Inferior parietal cortex (tissue), 1 donor: Measurements from ENCODE around the gene OPN4.

ENCODE experiments used
- DNase-seq: peaks from one replicate; pipeline ENCODE4 v3.0.0-alpha.2; 2016; ENCODE audit errors: extremely low spot score

Gene OPN4

DNA sequence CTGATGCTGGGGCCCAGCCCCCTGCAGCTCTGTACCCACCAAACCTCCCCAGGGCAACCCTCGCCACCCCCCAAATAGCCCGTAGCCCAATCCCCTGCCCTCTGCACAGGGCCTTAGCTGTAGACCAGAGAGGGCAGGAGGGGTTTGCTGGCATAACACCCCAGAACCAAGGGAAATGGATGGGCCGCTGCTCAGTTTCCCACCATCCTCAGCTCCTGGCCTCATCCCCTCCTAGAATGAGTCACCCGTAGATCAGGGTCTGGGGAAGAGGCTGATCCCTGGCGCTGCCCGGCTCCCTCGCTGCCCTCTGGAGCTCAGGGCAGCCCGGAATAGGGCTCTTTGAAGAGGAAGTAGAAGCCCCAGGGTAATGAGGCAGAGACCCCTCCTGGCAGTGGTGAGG, 45.2 kb downstream of the OPN4 start:
- no peak for DNase-seq

DNA sequence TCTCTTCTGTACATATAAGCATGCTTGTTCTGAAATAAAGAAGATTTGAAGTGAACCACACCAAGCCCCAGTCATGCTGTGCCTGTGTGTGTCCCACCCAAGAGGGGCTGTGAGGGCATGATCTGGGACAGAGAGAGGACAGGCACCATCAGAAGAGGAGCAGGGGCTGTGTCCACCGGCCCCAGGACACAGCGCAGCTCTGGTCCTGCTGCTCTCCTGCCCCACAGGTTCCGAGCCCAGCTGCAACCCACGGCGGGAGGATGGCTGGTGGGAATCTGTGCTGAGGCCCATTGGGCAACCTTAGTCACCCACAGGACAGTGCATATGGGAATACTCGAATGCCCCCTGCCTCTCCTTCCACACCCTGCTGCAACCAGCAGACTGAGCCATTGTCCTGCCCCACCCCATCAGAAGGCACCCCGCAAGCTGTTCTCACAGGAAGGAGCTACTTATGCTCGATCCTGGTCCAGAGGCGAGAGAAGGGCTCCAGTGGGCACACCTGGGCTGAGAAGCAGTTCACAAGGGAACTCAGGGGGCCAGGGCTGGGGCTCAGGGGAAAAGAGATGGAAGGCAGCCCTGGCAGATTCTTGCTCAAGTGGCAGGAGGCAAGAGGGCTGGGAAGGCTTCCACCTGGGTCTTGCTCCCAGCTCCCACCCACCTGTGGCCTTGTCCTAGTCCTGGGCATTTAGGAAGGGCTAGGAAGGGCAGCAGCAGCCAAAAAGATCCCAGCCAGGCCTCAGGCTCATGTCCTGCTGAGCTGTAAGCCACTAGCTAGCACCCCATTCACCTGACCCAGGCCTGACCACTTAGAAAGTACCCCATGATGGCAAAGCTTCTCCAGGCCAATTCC, 45.9 kb downstream of the OPN4 start:
- DNase-seq = no peak

DNA sequence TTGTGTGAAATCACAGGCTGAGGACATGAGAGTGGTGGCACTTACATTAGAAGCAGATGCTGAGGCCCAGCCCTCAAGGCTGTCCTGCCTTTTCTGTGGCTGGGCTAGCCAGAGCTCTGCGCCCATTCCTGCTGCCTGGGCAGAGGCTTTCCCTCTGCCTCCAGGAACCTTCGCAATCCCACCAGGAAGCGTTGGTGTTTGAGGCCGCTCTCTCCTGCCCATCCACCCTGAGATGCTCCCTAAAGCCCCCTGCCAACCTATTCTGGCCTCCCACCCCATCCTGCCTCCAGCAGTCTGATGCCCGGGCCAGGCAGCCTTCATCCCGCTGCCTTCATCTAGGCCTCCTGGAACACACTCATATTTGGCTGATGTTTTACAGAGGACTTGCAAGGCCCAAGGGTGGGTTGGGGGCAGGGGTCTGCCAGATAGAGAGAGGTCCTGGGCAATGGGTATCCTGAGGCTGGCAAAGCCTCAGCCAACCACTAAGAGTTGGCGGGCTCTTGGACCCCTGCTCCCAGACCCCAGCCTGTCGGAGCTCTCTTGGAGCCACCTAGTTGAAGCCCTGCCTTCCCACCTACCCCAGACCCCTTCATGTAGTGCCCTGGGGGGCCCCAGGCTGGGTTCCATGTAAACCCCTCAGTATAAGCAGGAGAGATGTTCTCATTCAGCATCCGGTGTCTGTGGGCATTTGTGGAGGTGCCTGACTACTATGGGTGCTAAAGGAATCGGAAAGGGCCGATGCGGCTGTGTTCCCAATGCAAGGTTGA, 46.7 kb downstream of the OPN4 start:
- DNase-seq = no peak

DNA sequence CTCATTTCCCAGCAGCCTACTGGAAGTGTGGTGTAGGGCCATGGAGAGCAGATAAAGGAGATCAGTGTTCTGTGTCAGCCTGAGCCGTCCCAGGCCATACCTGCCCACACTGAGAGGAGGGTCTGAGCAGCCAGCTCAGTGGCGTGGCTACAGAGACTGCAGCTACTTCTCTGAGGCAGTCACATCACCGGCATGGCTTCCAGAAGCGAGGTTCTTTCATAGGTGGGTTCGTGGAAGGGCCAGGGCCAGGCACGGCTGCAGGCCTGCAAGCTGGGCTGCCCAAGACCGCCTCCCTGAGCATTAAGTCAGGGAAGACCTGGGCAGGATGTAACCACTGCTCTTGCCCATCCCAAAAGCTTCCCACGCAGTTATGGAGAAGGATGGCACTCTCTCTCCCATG, 48.8 kb downstream of the OPN4 start:
- no peak for DNase-seq

DNA sequence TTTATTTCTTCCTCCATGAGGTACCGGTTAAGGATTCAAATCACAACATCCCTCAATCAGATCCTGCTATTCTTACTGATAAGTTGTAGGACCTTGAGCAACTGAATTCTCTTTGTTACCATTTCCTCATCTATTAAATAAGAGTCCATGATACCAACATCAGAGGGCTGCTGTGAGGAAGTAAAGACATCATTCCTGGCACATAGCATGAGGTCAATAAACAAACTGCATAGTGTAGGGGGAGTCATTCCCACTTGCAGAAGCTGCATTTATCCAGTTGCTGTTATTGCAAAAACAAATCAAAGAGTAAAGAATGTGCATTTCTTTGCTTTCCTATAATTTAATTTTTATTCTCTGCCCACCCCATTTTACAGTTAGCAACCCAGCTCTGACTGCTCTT, 50.8 kb downstream of the OPN4 start:
- DNase-seq = no peak

DNA sequence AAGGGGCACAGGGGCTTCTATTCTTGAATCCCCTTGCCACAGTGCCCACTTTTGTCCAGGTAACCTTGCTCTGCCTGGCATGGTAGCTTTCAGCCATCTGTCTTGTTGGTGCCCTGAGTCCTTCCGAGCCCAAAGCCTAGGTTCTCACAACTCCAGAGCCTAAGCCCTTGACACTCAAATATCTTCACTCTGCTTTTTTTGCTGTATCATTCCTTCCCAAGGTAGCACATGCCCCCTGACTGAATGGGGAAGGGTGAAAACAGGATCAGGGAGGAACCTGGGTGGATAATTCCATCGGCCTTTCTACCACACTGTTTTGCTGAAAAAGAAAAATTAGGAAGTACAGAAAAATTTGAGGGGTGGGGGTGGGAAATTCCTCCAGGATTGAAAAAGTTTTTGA, 51.6 kb downstream of the OPN4 start:
- no peak for DNase-seq

DNA sequence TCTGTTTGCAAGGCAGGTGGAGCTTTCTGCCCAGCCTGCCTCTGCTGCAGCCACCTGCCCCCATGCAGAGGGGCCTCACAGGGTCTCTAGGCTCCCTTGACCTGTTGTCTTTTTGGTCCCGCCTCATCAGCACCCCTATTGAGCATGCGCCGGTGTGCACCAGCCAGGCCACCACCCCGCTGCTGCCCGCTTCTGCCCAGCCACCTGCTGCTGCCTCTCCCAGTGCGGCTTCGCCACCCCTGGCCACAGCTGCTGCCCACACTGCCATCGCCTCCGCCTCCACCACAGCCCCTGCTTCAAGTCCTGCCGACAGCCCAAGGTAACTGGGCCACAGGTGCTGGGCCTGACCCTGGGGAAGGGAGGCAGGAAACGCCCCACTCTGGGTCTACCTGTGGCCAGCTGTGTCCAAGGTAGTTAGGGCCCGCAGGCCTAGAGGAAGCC, 52.1 kb downstream of the OPN4 start:
- DNase-seq = no peak

DNA sequence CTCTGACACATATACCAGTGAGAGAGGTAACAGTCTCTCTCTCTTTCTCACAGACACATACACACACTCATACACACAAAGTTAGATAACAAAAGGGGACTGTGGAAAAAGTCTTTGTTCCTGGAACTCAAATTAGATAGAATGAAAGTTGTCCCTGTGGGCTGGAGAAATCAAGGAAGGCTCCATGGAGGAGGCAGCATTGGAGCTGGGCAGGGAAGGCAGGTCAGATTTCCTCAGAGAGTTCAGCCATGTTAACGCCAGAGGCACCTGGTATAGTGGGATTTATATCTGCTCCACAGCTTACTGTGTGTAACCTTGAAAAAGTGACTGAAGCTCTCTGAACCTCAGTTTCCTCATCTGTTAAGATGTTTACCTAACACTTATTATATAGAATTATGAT, 52.6 kb downstream of the OPN4 start:
- no peak for DNase-seq

DNA sequence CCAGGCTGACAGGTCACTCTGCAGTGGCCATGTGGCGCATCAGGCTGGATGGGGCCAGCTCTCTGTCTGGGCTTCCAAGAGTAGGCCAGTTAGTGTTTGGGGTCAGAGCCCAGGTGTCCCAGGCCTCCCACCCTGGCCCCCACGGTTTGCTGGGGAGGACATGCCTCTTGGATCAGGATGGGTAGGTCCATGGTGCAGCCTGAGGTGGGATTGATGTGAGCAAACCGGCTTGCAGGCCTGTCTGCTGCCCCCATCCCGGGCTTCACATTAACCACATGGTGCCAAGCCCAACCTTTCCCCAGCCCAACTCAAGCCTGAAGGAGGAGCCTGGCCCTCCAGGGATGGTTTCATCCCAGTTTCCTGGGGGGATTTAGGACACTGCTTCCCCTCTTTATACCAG, 53.2 kb downstream of the OPN4 start:
- no peak for DNase-seq

DNA sequence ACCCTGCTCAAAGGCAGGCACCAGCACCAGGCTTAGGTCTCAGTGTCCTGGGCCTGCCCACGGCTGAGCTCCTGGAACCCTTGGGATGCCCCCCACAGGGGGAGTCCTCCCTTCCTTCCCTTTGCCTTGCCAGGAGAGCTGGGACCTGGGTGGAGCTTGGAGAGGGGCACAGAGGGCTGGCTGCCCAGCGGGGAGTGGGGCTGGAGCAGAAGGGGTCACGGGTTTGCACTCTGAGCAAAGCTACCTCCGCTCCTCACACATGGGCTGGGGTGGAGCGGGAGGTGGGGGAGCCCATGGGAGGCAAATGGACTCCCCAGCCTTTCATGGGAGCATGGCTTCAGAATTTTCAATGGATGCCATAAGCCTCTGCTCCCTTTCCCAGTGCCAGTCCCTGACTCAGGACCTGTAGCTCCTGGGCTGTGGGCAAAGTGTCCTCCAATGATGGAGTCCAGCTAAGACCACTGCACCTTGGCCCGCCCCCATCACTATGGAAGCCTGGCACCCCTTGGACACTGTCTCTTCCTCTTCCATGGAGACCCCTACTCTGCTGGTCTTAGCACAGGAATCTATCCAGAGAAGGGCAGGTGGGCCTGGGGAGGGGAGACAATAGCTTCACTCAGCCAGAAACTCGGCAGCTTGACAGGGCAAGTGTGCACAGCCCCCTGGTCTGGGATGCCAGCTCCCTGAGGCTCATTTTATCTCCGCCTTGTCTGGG, 53.9 kb downstream of the OPN4 start:
- no peak for DNase-seq

DNA sequence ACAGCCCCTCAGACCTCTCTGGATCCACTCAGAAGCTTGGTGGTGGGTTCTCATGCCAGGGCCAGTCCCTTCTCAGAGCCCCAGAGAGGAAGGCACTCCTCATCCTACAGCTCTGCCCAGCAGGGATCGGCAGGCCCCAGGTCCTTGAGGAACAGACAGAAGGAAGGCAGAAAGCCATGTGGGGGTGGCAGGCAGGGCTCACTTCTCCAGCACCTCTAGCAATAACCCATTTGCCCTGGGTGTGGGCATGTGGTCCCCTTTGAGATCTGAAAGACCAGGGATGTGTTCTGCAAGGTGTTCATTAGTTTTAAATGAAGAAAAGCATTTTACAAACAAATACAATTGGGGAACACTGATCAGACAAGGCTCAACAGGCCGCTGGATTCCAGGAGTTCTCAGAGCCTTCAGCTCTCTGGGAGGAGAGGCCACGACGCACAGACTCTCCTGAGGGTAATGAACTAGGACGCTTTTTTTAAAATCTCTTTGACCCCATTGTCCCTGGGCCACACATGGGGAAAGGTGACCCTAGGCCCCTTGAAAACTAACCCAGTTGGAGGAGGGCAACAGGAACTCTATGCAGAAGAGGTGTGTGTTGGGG, 54.5 kb downstream of the OPN4 start:
- no peak for DNase-seq

DNA sequence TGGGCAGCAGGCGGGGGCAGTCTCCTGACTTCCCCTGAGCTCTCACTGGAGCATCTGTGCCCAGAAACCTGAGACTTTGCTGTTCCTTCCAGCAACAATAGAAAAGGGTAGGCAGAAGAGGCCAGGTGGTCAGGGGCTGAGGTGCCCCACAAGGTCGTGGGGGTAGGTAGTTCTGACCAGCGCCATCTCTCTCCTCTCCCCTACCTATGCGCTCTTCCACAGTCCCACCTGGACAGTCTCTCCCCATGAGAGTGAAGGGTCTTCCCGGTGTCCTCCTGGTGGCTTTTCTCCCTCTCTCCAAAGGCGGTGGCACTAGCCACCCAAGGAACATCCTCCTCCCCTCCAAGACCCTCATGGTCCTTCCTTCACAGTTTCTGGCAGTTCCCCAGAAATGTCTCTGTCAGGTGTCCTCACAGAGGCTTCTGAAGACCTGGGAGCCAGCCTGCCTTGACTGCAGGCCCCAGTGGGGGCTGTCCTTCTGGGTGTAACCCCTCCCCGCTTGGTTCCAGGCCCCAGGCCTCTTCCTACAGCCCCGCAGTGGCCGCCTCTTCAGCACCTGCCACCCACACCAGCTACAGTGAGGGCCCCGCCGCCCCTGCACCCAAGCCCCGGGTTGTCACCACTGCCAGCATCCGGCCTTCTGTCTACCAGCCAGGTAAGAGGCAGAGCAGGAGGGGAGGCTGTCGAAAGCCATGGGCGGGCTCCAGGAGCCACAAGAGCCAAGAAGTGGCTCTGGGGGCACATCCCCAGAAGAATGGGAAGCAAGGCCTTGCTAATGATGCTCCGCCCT, 55.2 kb downstream of the OPN4 start:
- no peak for DNase-seq

DNA sequence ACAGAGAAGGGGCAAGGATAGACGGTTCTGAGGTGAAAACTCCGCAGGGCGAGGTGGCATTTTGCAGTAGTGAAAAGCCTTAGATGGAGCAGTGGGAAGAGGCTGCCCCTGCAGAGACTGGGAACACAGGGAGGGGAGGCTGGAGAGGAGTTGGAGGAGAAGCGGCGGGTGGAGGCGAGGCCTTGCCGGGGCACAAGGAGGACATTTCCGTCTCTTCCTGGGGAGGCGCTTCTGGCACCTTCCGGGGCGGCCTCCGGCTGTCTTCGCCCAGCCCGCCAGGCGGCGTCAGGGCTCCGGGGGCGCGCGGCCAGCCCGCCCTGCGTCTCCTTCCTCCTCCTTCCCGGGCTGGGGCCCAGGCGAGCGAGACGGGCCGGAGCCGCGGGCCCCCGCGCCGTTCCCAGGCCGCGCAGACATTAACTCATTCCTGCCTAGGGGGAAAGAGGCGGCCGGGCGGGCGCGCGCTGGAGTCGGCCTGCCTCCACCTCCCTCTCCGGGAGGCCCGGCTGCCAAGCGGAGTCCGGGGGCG, 56.7 kb downstream of the OPN4 start:
- DNase-seq = peak; percentile 85

DNA sequence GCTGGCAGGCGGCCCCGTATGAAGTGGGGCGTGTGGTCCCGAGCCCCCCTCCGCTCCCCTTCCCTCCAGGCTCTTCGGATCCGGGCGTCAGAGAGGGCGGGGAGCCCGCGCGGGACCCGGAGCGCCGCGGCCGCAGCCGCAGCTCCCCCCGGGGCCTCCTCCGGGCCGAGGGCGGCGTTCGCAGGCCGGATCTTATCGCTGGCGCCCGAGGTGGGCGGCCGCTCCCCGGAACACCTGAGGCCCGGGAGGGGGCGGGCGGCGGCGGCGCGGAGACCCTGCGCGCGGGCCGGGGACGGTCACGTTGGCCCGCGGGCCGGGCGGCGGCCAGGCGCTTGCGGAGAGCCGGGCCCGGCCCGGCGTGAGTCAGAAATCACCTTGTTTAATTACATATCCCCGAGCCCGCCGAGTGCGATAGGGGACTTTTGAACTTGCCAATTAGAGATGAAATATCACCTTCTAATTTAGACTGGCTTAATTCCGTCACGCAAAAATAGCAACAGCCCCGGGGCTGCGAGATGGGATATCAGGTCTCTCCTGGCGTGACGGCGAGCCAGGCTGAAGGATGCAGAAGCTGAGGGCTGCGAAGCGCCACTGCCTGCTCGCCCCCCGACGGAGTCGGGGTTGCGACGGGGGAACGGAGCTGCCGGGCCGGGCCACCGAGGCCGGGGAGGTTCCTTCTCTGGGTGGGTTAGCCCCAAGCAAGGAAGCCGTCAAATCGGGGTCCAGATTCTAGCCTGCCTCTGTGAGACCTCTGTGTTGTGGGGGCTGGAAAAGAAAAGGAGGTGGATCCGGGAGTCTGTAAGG, 57.4 kb downstream of the OPN4 start:
- peak; percentile 49 for DNase-seq

DNA sequence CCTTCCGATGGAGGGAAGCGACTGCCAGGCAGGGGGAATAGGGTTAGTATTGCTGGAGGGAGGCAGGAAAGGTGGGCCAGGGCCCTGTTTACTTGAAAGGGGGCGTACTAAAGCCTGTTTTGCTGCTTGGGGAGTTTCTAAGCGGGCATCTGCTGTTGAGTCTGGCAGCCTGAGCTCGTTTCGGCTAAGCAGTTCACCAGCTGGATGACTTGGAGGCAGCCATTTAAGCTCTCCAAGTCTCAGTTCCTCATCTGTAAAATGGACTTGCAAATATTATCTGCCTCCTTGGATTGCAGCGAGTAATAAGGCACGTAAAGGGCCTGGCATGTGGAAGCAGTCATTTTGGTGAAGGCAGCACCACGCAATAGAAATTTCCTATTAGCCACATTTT, 58.0 kb downstream of the OPN4 start:
- DNase-seq = no peak

DNA sequence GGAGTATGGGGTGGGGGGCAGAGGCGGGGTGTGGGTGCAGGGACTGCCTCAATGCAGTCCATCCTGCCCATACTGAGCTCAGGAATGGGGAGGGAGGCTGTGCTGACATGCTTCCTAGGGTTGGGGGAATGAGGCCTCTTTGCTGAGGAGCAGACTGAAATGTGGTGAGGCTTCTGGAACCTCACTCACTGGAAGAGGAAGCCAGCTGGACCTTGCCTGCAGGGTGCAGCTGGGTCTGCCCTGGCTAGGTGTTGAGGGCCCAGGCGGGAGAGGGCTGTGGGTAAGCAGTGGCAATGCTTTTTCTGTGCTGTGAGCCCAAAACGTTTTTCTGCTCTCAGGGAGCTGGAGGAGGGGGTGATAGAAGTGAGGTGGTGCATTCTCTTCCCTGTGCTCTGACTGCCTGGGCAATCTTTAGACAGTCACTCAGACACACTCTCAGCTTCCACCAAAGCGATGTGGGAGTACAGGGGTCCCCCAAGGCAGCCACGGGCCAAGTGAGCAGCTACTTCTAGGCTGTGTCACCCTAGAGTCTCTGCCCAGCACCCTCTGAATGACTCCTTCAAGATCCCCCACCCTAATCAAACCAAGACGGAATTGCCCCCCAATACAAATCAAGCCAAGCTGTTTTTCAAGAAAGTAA, 60.9 kb downstream of the OPN4 start:
- DNase-seq = no peak

DNA sequence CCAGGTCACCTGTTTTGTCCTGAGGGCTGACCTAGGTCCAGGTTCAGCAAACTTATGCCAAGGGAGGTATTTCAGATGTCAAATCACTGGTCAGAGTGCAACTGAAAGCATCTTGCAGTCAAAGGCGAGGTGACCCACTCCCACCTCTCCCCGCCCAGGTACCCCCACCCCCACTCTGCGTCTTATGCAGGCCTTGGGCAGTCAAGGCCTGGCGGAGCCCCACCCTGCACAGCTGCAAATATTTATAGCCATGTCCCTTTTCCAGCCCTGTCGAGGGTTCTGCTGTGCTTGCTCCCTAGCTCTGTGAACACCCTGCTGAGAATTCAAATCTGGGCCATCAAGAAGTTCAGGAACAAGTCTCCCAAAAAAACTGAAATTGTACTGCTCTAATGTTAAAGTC, 61.5 kb downstream of the OPN4 start:
- no peak for DNase-seq
